NOMO-1 treated with dmso at 0.1 percent for 144 hours (cell line): ENCODE results near the gene MGAT4A.
A peak's percentile ranks its signal among the peaks of the same experiment; 100 is the strongest.
"Not testable (repeated sequence)": the region's sequence is repeated elsewhere in the genome, so short reads cannot be mapped to it uniquely, and the experiment has no call there.

Experiments
- DNase-seq: peaks from one replicate; lab custom pipeline; 2025; ENCODE audit not compliant: unreplicated experiment; lab: John Stamatoyannopoulos, UW

MGAT4A gene

GRCh38 chr2:98759827-98760625 is 29.1 kb upstream of the MGAT4A start:
- DNase-seq: no peak

GRCh38 chr2:98759338-98759737 is 28.4 kb upstream of the MGAT4A start:
- DNase-seq: peak; percentile 32

- DNase-seq: peak; percentile 79
These were observed 27.0 kb upstream of the MGAT4A start for GRCh38 chr2:98757904-98758421.

- DNase-seq: no peak
These were observed 22.9 kb upstream of the MGAT4A start for GRCh38 chr2:98753801-98754200.

- not testable (repeated sequence) for DNase-seq
These were observed 21.8 kb upstream of the MGAT4A start for GRCh38 chr2:98752711-98753110.

- DNase-seq: no peak
These were observed 20.8 kb upstream of the MGAT4A start for GRCh38 chr2:98751748-98752147.

- no peak for DNase-seq
These were observed 19.8 kb upstream of the MGAT4A start for GRCh38 chr2:98750593-98751282.

- DNase-seq: peak; percentile 57
These were observed 18.1 kb upstream of the MGAT4A start for GRCh38 chr2:98749066-98749450.

- DNase-seq: no peak
These were observed 17.5 kb upstream of the MGAT4A start for GRCh38 chr2:98748292-98749065.

GRCh38 chr2:98747888-98748287 is 17.0 kb upstream of the MGAT4A start:
- no peak for DNase-seq

- DNase-seq: no peak
These were observed 15.5 kb upstream of the MGAT4A start for GRCh38 chr2:98746426-98746825.

- DNase-seq: no peak
These were observed 13.7 kb upstream of the MGAT4A start for GRCh38 chr2:98744595-98744994.

GRCh38 chr2:98743835-98744234 is 12.9 kb upstream of the MGAT4A start:
- no peak for DNase-seq

GRCh38 chr2:98739020-98739419 is 8.1 kb upstream of the MGAT4A start:
- DNase-seq: no peak

- DNase-seq: no peak
These were observed 7.4 kb upstream of the MGAT4A start for GRCh38 chr2:98738304-98738703.

GRCh38 chr2:98737848-98738247 is 6.9 kb upstream of the MGAT4A start:
- no peak for DNase-seq

- no peak for DNase-seq
These were observed 5.5 kb upstream of the MGAT4A start for GRCh38 chr2:98736464-98736889.

GRCh38 chr2:98734823-98735260 is 3.9 kb upstream of the MGAT4A start:
- no peak for DNase-seq

- DNase-seq: no peak
These were observed 3.2 kb upstream of the MGAT4A start for GRCh38 chr2:98734162-98734561.

- DNase-seq: no peak
These were observed 1.6 kb upstream of the MGAT4A start for GRCh38 chr2:98732430-98733051.

- no peak for DNase-seq
These were observed 990 bp upstream of the MGAT4A start for GRCh38 chr2:98731894-98732349.
